Heart right ventricle (tissue), 16 donors: ENCODE measurements around the gene GRPEL2. TPM values are rescaled to one million over a fixed set of nuclear protein-coding genes. Genes with fewer than 3 reads are reported as not detected.

Experiments used
- ATAC-seq, 8 donors: fragments of 200-7000 bp; cut with Tn5 transposase; one replicate each; pipeline ENCODE4 v1.9.1; 2020; ENCODE audit warnings: mild to moderate bottlenecking in 8 of 8, moderate library complexity in 8 of 8, moderate number of reproducible peaks in 1 of 8
- DNase-seq, 2 donors: peaks; one replicate each; pipeline ENCODE4 v3.0.0-alpha.2; 2020
- H3K27ac ChIP-seq, 10 donors: fragments of 200-600 bp; sonication (generic) in 2 of 10; one replicate each; pipeline versions ENCODE4 v1.5.0 to v1.8.0; 2020 to 2022; ENCODE audit warnings: mild to moderate bottlenecking in 3 of 10
- H3K27me3 ChIP-seq, 7 donors: fragments of 200-600 bp; one replicate each; pipeline ENCODE4 v1.8.0; 2021 to 2022; ENCODE audit warnings: mild to moderate bottlenecking in 2 of 7
- H3K36me3 ChIP-seq, 9 donors: fragments of 200-600 bp; sonication (generic) in 1 of 9; one replicate each; pipeline versions ENCODE4 v1.5.0 to v1.8.0; 2020 to 2022; ENCODE audit warnings: mild to moderate bottlenecking in 2 of 9
- H3K4me1 ChIP-seq, 9 donors: fragments of 200-600 bp; sonication (generic) in 1 of 9; one replicate each; pipeline versions ENCODE4 v1.5.0 to v1.8.0; 2020 to 2022; ENCODE audit warnings: mild to moderate bottlenecking in 4 of 9
- H3K4me3 ChIP-seq, 10 donors: fragments of 200-600 bp; sonication (generic) in 2 of 10; one replicate each; pipeline versions ENCODE4 v1.5.0 to v1.8.0; 2020 to 2022; ENCODE audit warnings: mild to moderate bottlenecking in 7 of 10, moderate library complexity in 2 of 10
- H3K9me3 ChIP-seq, 11 donors: fragments of 200-600 bp in 10 of 11; sonication (generic) in 2 of 11; one replicate each; pipeline versions ENCODE4 v1.5.0 to v1.8.0; 2013 to 2022; ENCODE audit warnings: mild to moderate bottlenecking in 2 of 11, control low read depth in 1 of 11, moderate library complexity in 1 of 11
- CTCF ChIP-seq, 9 donors: fragments of 200-600 bp; sonication (generic) in 2 of 9; IDR thresholded peaks; one replicate each; pipeline versions ENCODE4 v1.5.0 to v1.8.0; 2021 to 2022; ENCODE audit warnings: antibody characterized with exemption in 9 of 9, mild to moderate bottlenecking in 5 of 9, moderate library complexity in 1 of 9
- WGBS, 2 donors: extraction: QIAGEN DNeasy Blood & Tissue Kit; methylation state at CpG; one replicate each; pipeline ENCODE4 v1.1.7; 2013; ENCODE audit warnings: inconsistent platforms in 1 of 2; 5-methylcytosine and 5-hydroxymethylcytosine counted together
- intact Hi-C, 10 donors: fragments of 100-400 bp; cut with DNase I; formaldehyde crosslinking; loops; one replicate each; pipeline versions ENCODE4 v1.11.1 to v1.14.2; 2022
- polyA plus RNA-seq, 2 donors: library from polyadenylated mRNA; stranded (reverse); fragments of 200-250 nt; gene quantifications; one replicate each; pipeline ENCODE4 v1.2.3, GENCODE V29; 2013
- total RNA-seq, 10 donors: library from RNA; stranded (reverse); fragmentation: NEBNext Ultra II Directional in 3 of 10; extraction: Animal tissue kit (Norgen Biotek cat#: 25700) in 3 of 10; gene quantifications; one replicate each; pipeline versions ENCODE4 v1.2.1 to v1.2.4, GENCODE V29; 2021 to 2023
- donor health status: Arrhythmogenic right ventricular cardiomyopathy.
- donor health status: ischemic (EF 13 %, LVEDD 7.1; RV severe dilation, severe dysfunction).
- donor health status: healthy with polysubstance abuse.
- donor health status: DM: no; HTN: yes; CAD: no.
- donor health status: DM: no; HTN: no; CAD: no.
- donor health status: ischemic (EF 25% LVEDD 6.9; RV normal size, moderate dysfunction).
- donor health status: ischemic (EF 25% LVEDD 5.7; RV mildly dilated, moderate dysfunction).
- donor health status: healthy.
- donor health status: DM: yes; HTN: yes; CAD: no.
- donor health status: Ischemic cardiomyopathy.
- donor health status: ischemic (EF 35%, LVEDD 5.7; RV mildly dilated, moderate dysfunction).
- donor health status: nonischemic (EF 11% LVEDD 7.7; RV severe dilation, severe dysfunction).
- donor health status: DM: yes; HTN: yes; CAD: no.
- donor health status: PGD.
- donor health status: ischemic (EF 29% LVEDD 5.4; RV normal size, mild dysfunction).
- donor health status: nonischemic (EF 23%, LVEDD 6.1; RV moderate dilation, normal function).

The GRPEL2 gene
- total and polyA plus RNA-seq, 12 donors, result 4.8 to 13.4 (median 9.9) TPM

DNA sequence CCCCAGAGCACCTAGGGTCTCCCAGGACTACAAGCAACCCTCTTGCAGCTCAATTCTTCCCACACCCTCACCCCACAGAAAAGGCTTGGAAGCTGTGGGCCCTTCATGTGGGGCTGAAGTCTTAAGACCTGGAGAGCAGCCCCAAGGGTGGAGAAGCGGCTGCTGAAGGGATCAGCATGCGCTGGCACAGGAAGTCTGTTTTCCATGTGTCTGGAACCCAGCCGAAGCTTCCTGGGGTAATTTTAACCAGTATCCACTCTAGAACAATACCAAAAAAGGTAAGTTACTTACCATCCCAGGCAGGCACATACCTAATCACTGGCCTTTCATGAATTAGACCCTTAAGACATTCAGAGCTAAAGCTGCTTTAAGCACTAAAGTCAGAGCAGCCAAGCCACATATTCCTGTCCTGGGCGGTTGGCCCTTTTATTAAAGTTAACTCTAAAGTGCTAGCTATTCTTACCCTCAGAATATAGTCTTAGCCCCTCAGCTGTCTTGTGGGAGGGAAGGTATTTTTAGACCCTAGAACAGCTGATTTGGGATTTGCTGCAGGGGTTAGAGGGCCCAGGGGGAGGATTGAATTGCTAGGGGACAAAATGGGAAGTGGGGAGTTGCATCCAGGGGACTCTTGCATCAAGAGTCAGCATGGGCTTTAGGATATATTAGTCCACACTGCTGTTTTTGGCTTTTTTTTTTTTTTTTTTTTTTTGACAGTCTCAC lies 26.9 kb downstream of the GRPEL2 start:
- WGBS, 2 donors, result 62 to 68% methylated on average over 4 of the region's 4 CpGs
- TF ChIP-seq CTCF (IDR thresholded peaks at IDR 0.05), result no peak
- DNase-seq (no peak), ATAC-seq (no peak)
- H3K4me3 ChIP-seq, result no peak overlapping the region
- intact Hi-C loops, result loop anchor here in 2 of 10 donors (5.0 kb wide), 2 partner anchors 55 to 105 kb away; no protein-coding TSS in a partner anchor
- peak overlapping the region in 3 of 10 donors; percentile 3 to 27 (median 23) for H3K27ac ChIP-seq
- H3K9me3 ChIP-seq, result no peaks in the 10 kb centered on the region
- H3K36me3 ChIP-seq, result no peaks in the 10 kb centered on the region
- no peaks in the 10 kb centered on the region for H3K27me3 ChIP-seq
- H3K4me1 ChIP-seq, result peaks cover 0 to 35% (median 10%) of the 10 kb centered on the region in 9 donors

DNA sequence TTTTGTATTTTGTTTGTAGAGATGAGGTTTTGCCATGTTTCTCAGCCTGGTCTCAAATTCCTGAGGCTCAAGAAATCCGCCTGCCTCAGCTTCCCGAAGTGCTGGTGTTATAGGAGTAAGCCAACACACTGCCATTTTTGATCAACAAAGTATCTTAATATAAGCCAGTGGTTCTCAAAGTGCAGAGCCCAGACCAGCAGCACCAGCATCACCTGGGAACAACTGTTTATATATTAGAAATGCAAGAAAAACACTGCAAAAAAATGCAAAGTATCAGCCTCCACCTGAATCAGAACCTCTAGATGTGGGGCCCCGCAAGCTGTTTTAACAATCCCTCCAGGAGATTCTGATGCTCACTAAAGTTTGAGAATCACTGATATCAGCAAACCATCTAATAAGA lies 27.6 kb downstream of the GRPEL2 start:
- intact Hi-C loops, result loop anchor here in 2 of 10 donors (5.0 kb wide), 2 partner anchors 56 to 106 kb away; no protein-coding TSS in a partner anchor
- ATAC-seq, result no peak
- Histone ChIP-seq H3K4me1 (peaks cover 0 to 28% (median 9%) of the 10 kb centered on the region in 9 donors), H3K27ac (no peak overlapping the region), H3K27me3 (no peaks in the 10 kb centered on the region), H3K4me3 (no peak overlapping the region), H3K9me3 (no peaks in the 10 kb centered on the region), H3K36me3 (no peaks in the 10 kb centered on the region)
- WGBS, 2 donors, result 92 to 99% methylated on average over 3 of the region's 3 CpGs
- no peak for TF ChIP-seq CTCF (IDR thresholded peaks at IDR 0.05)
- no peak for DNase-seq

DNA sequence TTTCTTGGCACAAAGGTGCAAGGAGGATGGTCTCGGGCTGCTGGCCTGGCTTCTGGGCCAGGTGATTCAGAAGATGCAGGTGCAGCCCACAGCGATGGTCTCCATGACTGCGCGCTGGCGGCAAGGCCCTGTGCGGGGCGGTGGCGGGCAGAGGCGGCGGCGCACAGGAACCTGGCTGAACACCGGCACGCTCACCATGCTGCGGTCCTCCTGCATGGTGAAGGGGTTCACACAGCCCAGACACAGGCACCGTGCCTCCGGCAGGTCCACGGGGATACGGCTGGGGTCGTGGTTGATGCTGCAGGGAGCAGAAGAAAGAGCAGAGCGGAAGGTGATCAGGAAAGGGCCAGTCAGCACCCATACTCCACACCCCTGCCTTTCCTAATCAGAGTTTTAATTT lies 29.0 kb downstream of the GRPEL2 start:
- DNase-seq (no peak), ATAC-seq (no peak)
- intact Hi-C loops, result loop anchor here in 2 of 10 donors (5.0 kb wide), 2 partner anchors 57 to 107 kb away; no protein-coding TSS in a partner anchor
- Histone ChIP-seq H3K4me1 (peaks cover 0 to 28% (median 11%) of the 10 kb centered on the region in 9 donors), H3K9me3 (no peaks in the 10 kb centered on the region), H3K27me3 (no peaks in the 10 kb centered on the region), H3K36me3 (no peaks in the 10 kb centered on the region), H3K4me3 (no peak overlapping the region), H3K27ac (no peak overlapping the region)
- WGBS, 2 donors, result 95 to 96% methylated on average over 20 of the region's 20 CpGs
- no peak for TF ChIP-seq CTCF (IDR thresholded peaks at IDR 0.05)

DNA sequence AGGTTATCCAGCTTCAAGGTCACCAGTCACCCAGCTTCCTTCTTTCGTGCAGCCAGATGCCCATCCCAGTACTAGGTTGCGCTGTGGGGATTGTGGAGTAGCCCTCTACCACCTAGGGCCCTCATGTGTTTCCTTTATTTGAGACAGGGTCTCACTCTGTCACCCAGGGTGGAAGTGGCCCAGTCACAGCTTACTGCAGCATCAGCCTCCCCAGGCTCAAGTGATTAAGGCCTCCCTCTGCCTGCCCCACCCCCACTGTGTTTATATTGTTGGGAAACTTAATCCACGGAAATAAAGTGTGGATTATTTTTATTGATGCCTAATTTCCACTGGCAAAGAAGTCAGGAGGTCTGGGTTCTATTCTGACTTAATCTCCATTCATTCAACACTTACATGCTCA lies 29.5 kb downstream of the GRPEL2 start:
- Histone ChIP-seq H3K4me3 (no peak overlapping the region), H3K9me3 (no peaks in the 10 kb centered on the region), H3K36me3 (no peaks in the 10 kb centered on the region), H3K27me3 (no peaks in the 10 kb centered on the region), H3K27ac (no peak overlapping the region), H3K4me1 (peaks cover 0 to 24% (median 11%) of the 10 kb centered on the region in 9 donors)
- DNase-seq (no peak), ATAC-seq (no peak)
- no peak for TF ChIP-seq CTCF (IDR thresholded peaks at IDR 0.05)
- intact Hi-C loops, result loop anchor here in 3 of 10 donors (5.0 kb wide), 3 partner anchors 58 to 192 kb away; no protein-coding TSS in a partner anchor
- 85 to 88% methylated on average over 3 of the region's 3 CpGs for whole genome bisulfite sequencing, 2 donors
